HepG2 (cell line): ENCODE results near the gene BLOC1S1. TPM values are rescaled to one million over a fixed set of nuclear protein-coding genes. Genes with fewer than 3 reads are reported as not detected.
A peak's percentile ranks its signal among the peaks of the same experiment; 100 is the strongest.

ENCODE experiments used
- AHDC1 ChIP-seq: sonication (generic); formaldehyde crosslinking; IDR thresholded peaks from 2 replicates; pipeline ENCODE4 v1.5.1; 2020; ENCODE audit warnings: mild to moderate bottlenecking, missing genetic modification reagents, borderline replicate concordance
- CAMTA2 ChIP-seq: sonication (generic); formaldehyde crosslinking; IDR thresholded peaks from 2 replicates; pipeline ENCODE4 v1.4.0; 2020; ENCODE audit warnings: mild to moderate bottlenecking, missing genetic modification reagents, borderline replicate concordance
- JDP2 ChIP-seq: sonication (generic); formaldehyde crosslinking; IDR thresholded peaks from 2 replicates; pipeline ENCODE4 v1.8.1; 2022; ENCODE audit warnings: missing genetic modification reagents, borderline replicate concordance
- NR2F1 ChIP-seq, 2 experiments: fragments of 450-650 bp in 1 of 2; formaldehyde crosslinking in 1 of 2; IDR thresholded peaks; 2 replicates each; pipeline versions ENCODE4 v1.5.0 to v1.6.1; 2016 to 2020; ENCODE audit warnings: mild to moderate bottlenecking in 1 of 2, missing compliant biosample characterization in 1 of 2, missing genetic modification reagents in 1 of 2, moderate library complexity in 1 of 2
- RAD51 ChIP-seq: fragments of 450-650 bp; IDR thresholded peaks from 2 replicates; pipeline ENCODE4 v1.6.1; 2016; ENCODE audit warnings: borderline replicate concordance
- TFDP2 ChIP-seq: sonication (generic); formaldehyde crosslinking; IDR thresholded peaks from 2 replicates; pipeline ENCODE4 v1.4.0; 2020; ENCODE audit warnings: missing genetic modification reagents
- ZFP62 ChIP-seq: sonication (generic); formaldehyde crosslinking; IDR thresholded peaks from 2 replicates; pipeline ENCODE4 v1.4.0; 2020; ENCODE audit warnings: missing genetic modification reagents
- ZNF142 ChIP-seq: sonication (generic); formaldehyde crosslinking; IDR thresholded peaks from 2 replicates; pipeline ENCODE4 v1.4.0; 2020; ENCODE audit warnings: missing genetic modification reagents
- ZNF691 ChIP-seq: sonication (generic); formaldehyde crosslinking; IDR thresholded peaks from 2 replicates; pipeline ENCODE4 v1.4.0; 2020; ENCODE audit warnings: missing genetic modification reagents, low read depth, mild to moderate bottlenecking, borderline replicate concordance
- ZNF841 ChIP-seq: sonication (generic); formaldehyde crosslinking; IDR thresholded peaks from 2 replicates; pipeline ENCODE4 v1.8.1; 2023; ENCODE audit warnings: missing genetic modification reagents, borderline replicate concordance
- ZXDC ChIP-seq: sonication (generic); formaldehyde crosslinking; IDR thresholded peaks from 2 replicates; pipeline ENCODE4 v1.5.0; 2020; ENCODE audit warnings: mild to moderate bottlenecking, missing genetic modification reagents
- polyA plus RNA-seq, 8 experiments: library from polyadenylated mRNA; depleted of rRNA in 3 of 8; stranded (reverse) in 7 of 8; unstranded in 1 of 8; fragments of >200 nt; fragmentation: Illumina TruSeq in 4 of 8; extraction: Trizol in 4 of 8; gene quantifications; 2 replicates each; pipeline versions ENCODE4 v1.2.1 to v1.2.3, GENCODE V29; 2011 to 2016; ENCODE audit warnings: low read depth in 4 of 8, missing spikeins in 1 of 8, mixed read lengths in 1 of 8; ENCODE audit not compliant: insufficient read depth in 1 of 8
- total RNA-seq, 5 experiments: library from RNA; depleted of rRNA; stranded (reverse); fragments of >200 nt; fragmentation: Illumina TruSeq; extraction: Trizol; gene quantifications; 2 replicates each; pipeline ENCODE4 v1.2.3, GENCODE V29; 2016; ENCODE audit warnings: low read depth in 1 of 5

The BLOC1S1 gene
- total and polyA plus RNA-seq, 2 of the 13 experiments (the other 11 are each of a cell fraction or from before 2014, with no cell fraction given) = 55.1 to 95.3 TPM

GRCh38 chr12:55728186-55728938 is 12.5 kb downstream of the BLOC1S1 start (continued):
- TF ChIP-seq CAMTA2 (CRISPR knock-in tag) (no peak), NR2F1 (CRISPR knock-in tag; IDR thresholded peaks at IDR 0.05) (no peak), ZNF691 (CRISPR knock-in tag) (no peak), ZNF142 (CRISPR knock-in tag) (no peak), ZFP62 (CRISPR knock-in tag) (no peak), ZNF841 (no peak), RAD51 (no peak), AHDC1 (CRISPR knock-in tag) (0 out of 2 replicates have a peak, but pooled peaks have one; percentile 16), TFDP2 (CRISPR knock-in tag) (no peak), JDP2 (CRISPR knock-in tag) (no peak), ZXDC (0 out of 2 replicates have a peak, but pooled peaks have one; percentile 10)
